Pulmonary artery endothelial cell (primary cell): ENCODE results near the gene HAL. TPM values are rescaled to one million over a fixed set of nuclear protein-coding genes. Genes with fewer than 3 reads are reported as not detected.
"Not testable (repeated sequence)": the region's sequence is repeated elsewhere in the genome, so short reads cannot be mapped to it uniquely, and the experiment has no call there.

Experiments
- DNase-seq: peaks from one replicate; pipeline ENCODE4 v3.0.0-alpha.2; 2011; ENCODE audit warnings: low read depth, low spot score
- total RNA-seq: library from RNA; depleted of rRNA; stranded (reverse); fragments of >200 nt; gene quantifications from 2 replicates; pipeline ENCODE4 v1.2.3, GENCODE V29; 2014

HAL gene
- total RNA-seq, 1 donor from 2014 or later: 0.07 TPM

DNA sequence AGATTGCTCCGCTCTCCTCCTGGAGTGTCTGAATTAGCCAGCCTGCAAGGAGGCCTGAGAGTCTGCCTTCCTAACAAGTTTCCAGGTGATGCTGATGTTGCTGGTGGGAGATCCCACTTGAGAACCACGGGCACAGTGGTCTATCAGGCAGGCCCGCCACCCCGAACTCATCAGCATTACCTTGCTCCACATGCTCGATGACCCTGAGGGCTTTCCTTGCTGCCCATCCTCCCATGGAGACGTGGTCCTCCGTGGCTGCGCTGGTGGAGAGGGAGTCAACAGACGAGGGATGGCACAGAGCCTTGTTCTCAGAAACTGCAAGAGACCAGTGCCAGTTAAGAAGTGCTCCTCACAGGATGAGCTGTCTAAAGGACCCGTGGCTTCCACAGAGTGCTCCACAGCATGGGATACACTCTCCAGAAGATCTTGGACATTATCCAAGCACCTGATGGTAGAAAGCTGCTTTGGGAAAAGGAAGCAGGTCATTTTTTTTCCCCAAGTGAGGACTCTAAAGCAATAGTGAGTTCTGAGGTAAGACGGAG is 18.3 kb downstream of the HAL start:
- no peak for DNase-seq

DNA sequence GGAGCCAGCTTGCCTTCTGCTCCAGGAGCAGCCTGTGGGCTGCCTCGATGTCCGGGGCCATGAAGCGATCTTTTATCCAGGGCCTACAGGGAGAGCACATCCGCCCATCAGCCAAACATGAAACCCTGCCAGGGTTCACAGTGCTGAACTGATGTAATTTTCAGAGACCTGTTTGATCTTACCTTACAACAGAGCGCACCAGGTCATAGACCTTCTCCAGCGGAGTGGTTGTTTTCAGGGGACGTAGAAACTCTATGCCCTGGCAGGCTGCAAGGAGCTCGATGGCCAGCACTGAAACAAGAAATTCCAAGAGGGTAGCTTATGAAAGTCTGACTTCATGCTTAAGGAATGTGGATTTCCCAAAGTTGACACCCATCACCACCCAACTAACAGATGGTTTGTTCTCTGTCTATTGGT is 19.7 kb downstream of the HAL start:
- no peak for DNase-seq

DNA sequence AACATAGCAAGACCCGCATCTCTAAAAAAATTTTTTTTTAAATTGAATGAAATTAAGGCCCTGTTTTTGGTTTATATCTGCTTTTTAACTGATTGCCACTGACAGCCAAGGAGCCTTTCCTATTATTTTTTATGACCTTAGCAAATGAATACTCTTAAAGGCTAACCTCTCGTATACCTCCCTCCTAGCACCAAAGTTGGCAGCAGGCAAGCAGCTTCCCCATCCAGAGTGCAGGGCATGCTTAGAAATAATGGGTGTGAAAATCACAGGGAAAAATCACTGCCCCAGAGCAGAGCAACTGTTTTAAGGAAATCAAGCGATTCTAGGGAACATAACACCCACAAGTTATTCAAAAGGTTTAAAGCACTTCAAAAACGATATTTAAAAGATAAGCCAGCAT is 20.7 kb downstream of the HAL start:
- no peak for DNase-seq

DNA sequence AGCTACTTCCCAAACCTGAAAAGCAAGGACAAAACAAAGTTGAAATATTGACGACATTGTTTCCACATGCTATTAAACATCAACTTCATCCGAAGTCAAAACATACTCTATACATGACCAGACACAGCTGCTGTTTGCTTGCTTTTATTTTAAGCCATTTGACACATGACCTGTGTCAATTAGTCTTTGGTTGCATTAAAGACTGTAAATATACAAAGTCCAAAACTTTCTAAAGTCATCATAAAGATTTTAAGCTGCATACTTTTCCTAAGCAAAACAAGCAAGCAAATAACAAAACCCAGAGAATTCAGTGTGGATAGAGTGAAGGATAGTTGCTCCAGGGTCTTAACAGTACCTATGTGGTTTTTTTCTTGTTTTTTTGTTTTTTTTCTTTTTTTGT is 21.8 kb downstream of the HAL start:
- DNase-seq: no peak

DNA sequence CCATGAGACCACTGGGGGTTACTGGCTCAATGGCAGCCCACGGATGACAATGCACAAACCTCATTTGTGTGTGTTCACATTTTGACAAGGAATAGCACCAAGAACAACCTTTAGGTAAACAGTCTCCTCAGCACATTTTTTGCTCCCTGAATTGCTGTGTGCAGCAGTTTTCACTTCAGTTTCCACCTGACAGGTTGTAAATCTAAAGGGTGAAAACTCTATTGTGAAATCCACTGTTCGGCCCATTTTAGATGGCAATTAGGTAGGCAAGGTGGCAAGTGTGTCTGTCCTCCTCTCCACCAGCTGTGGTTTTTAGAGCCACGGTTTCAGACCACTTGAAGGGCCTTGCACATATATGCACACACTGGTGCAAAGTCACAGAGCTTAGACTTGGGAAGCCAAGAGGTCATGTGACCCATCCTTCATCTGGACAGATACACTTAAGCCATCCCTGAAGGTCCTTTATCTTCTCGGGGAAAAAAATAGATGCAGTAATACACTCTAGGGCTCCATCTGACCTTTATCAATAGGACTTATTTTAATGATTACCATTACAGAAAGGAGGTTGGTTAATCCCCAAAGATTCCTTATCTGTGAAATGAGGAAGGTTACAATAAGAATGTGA is 23.2 kb downstream of the HAL start:
- no peak for DNase-seq

DNA sequence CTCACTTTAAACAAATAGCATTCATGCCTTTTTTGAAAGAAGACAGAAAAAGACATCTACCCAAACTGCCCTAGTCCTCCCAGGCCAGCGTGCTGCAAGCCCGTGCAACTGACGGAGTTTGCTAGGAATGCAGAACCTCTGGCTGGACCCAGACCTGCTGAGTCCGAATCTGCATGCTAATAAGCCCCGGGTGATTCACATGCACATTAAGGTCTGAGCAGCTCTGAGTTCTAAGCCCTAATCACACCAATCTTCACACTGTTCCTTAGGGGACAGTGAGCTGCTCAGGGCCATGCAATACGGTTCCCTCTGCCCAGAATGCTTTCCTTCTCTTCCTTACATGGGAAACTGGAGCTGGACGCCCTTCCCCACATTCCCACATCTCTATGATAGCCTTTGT is 25.2 kb downstream of the HAL start:
- no peak for DNase-seq

DNA sequence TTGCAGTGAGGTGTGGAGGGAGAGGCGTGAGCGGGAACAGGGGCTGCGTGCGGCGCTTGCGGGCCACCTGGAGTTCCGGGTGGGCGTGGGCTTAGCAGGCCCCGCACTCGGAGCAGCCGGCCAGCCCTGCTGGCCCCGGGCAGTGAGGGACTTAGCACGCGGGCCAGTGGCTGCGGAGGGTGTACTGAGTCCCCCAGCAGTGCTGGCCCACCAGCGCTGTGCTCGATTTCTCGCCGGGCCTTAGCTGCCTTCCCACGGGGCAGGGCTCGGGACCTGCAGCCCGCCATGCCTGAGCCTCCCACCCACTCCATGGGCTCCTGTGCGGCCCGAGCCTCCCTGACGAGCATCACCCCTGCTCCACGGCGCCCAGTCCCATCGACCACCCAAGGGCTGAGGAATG is 27.0 kb downstream of the HAL start:
- not testable (repeated sequence) for DNase-seq

DNA sequence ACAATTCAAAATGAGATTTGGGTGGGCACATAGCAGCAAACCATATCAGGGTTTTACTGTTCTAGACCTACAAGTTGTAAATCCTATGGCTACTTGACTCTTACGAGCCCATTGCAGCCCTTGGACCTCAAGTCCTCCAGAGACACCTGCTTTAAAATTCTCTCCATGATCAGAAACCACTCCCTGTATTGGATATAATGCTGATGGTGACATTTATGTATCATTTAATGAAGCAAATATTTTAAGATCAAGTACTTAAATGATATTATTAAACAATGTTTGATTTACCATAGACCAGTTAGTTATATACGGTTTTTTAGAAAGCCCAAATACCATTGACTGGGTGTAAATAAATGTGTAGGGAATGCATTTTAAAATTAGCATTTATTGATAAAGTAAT is 28.8 kb downstream of the HAL start:
- DNase-seq: no peak

DNA sequence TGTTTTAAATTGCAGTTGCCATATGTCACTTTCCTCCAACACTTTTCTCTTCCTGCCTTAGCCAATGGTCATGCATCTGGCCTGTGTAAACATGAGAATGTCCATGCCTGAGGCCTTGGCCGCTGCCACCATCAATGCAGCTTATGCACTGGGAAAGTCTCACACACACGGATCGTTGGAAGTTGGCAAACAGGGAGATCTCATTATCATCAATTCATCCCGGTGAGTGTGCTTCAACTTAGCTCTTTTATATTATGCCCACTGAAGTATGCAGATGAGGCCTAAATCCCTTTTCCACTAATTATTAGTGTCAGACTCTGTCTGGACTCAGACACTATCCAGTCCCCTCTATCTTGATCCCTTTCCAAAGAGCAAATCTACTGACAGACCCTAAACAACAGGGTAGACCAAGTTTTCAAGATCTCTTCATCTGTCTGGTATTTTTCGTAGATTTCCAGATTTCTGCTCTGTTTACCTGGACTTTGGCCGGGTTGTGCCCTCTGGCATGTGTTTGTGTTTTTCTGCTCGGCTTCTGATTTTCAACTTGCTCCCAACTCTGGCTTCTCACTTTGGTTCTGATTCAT is 29.8 kb downstream of the HAL start:
- no peak for DNase-seq

DNA sequence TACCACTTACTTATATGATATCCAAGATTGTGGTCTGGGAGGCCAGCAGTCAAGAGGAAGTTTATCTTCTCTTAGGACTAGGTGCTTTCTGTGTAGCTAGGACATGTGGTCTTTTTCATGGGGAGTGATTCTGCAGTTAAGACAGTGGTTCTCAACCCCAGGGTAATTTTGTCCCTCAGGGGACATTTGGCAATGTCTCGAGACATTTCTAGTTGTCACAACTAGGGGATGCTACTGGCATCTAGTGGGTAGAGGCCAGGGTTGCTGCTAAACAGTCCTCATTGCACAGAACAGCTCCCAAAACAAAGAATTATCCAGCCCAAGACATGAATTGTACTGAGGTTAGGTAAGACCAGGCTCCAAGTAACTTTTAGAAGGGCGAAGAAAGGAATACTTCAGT is 33.0 kb downstream of the HAL start:
- DNase-seq: no peak

DNA sequence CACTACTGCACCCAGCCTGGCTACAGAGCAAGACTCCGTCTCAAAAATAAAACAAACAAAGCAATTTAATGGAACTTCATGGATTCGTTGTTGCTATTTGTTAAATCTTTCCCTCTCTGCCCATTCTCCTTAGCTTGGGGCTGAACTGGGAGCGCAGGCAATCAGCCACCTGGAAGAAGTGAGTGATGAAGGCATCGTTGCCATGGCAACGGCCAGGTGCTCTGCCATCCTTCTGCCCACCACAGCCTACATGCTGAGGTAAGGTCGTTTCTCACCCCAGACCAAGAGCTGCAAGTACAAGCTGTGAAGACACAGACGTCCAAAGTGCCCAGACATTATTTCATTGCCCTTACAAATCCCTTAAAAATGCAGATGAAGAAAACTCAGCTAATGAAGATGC is 33.9 kb downstream of the HAL start:
- DNase-seq: no peak

DNA sequence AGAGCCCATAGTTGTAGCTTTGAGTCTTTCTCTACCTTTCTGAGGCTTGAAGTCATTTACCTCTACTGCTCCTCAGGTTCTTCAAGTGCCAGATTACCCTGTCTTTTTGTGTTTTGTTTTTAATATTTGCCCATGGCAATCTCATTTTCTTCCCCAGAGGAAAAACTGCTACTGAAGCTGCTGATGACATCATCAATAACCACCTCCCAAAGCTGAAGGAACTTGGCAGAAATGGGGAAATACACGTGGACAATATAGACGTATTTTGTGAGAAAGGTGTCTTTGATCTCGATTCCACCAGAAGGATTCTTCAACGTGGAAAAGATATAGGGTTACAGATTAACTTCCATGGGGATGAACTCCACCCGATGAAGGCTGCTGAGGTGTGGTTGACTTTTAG is 35.9 kb downstream of the HAL start:
- DNase-seq: no peak

DNA sequence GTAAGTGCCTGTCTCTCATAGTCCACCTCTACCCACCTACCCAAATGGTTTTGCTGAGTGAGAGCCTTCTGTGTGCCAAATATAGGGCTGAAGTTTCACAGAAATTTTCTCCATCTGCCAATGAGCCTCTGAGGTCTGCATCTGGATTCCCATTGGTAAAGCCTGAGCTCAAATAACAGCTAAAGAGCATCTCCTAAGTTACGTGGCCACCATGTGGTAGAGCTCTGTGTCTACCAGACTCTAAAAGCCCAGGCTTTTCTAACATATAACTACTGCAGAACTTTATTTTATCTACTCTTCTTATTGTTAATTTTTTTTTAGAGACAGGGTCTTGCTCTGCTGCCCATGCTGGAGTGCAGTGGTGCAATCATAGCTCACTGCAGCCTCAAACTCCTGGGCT is 37.0 kb downstream of the HAL start:
- DNase-seq: no peak

DNA sequence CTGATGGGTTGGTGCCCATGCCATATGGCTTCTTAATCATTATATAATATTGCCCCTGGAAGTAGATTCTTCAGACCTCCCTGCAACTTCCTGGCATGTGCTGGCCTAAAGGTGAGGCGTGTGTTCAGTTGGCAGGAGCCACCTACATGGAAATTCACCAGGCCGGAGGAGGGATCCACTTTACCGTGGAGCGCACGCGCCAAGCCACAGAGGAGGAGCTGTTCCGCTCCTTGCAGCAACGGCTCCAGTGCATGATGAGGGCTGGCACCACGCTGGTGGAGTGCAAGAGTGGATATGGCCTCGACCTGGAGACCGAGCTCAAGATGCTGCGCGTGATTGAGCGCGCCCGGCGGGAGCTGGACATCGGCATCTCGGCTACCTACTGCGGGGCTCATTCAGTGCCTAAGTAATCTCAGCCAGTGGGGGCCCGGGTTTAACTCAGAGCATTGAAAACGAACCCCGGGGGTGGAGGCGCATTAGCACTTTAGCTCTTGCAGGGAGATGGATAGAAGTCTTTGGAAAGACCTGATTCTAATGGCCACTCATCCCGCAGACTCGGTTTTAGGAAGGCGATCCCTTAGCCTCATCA is 39.5 kb downstream of the HAL start:
- DNase-seq: no peak

DNA sequence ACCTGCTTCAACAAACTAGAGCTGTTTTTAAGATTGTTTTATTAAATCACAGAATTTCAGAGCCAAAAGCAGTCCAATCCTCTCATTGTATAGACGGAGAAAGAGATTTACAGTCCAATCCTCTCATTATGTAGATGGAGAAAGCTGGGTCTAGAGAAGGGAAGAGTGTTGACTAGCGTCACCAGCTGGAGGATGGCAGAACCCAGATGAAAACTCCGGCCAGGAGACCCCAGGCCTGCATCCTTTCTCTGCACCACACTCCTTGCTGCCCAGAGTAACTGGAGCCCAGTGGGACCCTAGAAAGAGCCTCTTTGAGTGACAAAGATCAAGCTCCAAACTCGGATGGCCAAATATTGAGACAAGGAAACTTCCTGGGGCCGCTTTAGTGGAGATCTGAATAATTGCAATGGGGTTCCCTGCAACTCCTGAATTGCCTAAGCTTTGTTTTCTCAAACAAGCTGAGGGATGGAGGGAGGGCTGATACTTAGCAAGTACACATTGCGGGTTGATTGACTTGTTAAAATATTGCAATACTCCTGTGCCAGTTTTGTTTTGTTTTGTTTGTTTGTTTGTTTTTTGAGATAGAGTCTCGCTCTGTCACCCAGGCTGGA is 40.5 kb downstream of the HAL start:
- no peak for DNase-seq

DNA sequence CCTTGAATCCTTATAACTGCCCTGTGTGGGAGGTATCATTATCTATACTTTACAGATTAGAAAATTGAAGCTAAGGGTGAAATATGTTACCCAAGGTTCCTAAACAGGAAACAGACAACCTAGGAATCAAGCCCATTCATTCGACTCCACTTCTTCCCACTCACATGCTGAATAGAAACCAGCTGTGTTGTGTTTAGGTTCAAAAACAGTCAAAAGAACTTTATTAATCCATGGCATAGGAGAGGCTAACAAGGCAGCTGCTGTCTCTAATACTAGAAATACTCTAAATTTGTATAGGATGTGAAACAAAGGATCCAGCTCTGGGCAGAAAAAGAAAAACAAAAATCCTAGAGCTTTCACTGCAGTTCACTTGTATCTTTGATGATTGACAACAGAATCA is 43.1 kb downstream of the HAL start:
- DNase-seq: no peak

DNA sequence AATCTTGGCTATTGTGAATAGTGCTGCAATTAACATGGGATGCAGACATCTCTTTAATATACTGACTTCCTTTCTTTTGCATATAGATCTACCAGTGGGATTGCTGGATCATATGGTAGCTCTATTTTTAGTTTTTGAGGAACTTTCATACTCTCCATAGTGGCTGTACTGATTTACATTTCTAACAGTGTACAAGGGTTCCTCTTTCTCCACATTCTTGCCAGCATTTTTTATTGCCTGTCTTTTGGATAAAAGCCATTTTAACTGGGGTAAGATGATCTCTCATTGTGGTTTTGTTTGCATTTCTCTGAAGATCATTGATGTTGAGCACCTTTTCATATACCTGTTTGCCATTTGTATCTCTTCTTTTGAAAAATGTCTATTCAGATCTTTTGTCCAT is 44.6 kb downstream of the HAL start:
- DNase-seq: no peak

DNA sequence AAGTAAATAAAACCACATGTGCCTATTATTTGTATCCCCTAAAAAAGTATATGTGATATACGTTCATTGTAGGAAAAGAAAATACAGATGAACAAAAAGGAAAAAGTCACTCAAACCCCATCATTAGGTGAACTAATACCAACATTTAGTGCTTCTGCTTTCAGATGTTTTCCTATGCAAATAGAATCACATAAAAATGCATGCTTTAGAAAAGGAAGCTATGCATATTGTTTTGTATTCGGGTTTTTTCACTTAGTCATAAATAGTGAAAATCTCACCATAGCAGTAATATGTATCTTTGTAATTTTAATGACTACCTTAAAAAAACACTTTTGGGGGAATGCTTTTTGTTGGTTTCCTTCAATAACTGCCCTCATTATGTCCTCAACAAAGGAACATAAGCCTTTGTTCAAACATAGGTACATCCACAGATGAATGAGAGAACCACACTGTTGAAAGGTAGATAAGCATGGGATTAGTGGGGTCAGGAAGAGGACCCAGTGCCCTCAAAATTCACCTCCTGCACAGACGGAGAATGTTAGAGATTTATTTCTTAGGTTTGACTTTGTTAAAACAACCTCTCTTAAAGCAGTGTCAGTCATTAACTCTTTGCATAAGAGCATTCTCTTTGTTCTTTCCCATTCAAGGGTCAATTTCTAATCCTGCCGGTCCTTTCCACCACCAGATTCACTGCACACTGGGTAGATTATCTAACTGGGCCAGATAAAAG is 46.5 kb downstream of the HAL start:
- DNase-seq: no peak

DNA sequence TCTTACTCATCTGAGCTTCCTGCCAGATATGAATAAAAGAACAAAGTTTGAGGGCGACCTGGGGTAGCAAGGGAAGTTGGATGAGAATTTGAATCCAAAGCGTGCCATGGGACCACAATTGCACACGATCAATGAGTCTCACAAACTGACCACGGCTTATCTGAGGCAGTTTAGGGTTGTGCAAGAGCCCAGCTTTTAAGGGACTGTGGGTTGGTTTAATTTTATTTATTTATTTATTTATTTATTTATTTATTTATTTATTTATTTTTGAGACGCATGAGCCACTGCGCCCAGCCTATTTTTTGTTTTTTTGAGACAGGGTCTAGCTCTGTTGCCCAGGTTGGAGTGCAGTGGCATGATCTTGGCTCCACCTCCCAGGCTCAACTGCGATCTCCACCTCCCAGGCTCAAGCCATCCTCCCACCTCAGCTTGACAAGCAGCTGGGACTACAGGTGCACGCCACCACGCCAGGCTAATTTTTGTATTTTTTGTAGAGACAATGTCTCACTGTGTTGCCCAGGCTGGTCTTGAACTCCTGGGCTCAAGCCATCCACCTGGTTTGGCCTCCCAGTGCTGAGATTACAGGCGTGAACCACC is 51.9 kb downstream of the HAL start:
- no peak for DNase-seq

DNA sequence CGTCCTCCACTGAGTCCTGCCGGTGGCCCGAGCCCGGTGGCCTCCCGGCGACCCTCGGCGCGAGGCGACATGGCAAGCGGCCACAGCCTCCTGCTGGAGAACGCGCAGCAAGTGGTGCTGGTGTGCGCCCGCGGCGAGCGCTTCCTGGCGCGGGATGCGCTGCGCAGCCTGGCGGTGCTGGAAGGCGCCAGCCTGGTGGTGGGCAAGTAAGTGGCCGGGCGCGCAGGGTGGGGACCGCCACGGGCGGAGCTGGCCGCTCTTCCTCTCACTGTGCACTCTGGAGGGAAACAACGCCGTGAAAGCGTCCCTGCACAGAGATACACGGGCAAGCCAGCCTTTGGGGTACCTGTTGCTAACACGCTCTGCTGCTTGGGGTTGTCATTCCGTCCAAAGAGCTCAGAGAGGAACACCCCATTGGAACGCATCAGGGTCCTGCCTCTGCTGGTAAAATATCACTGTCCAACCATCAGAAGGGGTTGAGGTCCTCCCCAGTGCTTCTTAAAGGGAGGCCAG is 52.8 kb downstream of the HAL start, which contains the start of gene AMDHD1:
Gene AMDHD1, plus strand, starts transcription at position 2 of the 513 bp plus-strand sequence. Its CDS starts 68 bp downstream, at position 70.
- DNase-seq: no peak
